GM18520 (cell line): ENCODE measurements around the gene ELMO1.

Experiments
- ATAC-seq: cut with Tn5 transposase; IDR thresholded peaks from one replicate; pipeline ENCODE4 v1.9.1; 2021; ENCODE audit not compliant: unreplicated experiment

Gene ELMO1

DNA sequence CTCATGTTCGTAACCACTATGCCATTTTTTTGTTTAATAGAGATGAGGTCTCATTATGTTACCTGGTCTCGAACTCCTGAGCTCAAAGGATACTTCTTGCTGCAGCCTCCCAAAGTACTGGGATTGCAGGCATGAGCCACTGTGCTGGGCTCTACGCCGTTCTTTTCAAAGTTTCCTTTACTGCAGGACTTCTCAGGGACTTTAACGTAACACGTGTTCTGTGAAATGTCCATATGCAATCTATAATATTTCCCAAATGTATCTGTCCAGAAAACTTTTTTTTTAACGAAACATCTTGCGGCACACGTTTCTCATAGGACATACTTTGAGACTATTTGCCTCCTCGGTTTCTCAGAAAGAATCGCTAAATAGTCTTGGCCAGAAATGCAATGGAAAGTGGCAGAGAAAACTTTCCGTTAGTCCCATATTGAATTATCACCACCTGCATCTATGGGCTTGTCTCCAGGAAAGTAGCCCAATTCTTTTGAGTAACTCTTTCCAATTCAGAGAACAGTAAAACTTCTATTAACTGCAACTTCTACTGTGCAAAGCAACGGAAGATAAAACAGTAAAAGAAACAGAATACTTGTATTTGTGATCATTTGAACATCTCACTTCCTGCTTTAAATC is 96.3 kb downstream of the ELMO1 start:
- no peak for ATAC-seq

DNA sequence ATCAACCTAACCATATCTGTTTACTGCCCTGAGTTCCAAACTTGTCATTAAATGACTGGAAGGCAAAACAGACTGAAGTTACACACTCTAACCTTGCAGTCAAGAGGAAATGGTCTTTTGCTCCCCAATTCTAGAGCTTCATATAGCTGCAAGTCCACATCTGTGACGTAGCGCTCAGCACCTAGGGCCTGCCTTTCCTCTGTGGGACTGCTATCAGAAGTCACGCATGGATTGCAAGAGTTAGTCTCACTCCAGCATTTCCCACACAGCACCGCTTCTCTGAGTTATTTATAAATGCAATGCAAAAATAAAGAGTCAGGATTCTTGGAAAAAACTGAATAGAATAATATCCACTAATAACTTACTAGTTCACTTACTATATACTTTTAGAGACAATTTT is 96.9 kb downstream of the ELMO1 start:
- no peak for ATAC-seq

DNA sequence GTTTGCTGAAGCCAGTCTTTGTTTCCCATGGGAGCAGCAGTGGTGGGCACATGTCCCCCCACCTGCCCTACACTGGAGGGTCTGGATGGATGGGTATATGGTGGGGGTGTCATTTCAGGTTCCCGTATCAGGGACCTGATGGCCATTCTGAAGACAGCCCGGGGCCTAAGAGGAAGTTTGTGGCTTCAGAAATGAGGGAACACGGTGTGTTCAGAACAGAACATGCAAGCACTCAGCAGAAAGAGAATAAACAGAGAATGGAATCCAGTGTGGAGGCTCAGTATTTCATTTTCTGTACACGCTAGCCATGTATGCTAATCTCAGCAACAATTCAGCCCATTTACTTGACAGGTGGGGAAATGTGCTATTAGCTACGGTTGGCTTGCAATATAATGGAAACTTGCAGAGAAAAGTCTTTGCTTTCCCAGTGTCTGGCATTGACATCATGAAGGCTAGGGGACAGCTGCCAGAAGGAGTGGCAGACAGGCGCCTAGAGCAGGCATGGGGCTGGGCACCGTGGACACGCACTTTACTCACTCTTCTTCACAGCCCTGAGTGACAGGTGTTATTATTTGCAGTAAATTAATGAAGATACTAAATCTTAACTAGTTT is 98.6 kb downstream of the ELMO1 start:
- ATAC-seq = peak; percentile 27

DNA sequence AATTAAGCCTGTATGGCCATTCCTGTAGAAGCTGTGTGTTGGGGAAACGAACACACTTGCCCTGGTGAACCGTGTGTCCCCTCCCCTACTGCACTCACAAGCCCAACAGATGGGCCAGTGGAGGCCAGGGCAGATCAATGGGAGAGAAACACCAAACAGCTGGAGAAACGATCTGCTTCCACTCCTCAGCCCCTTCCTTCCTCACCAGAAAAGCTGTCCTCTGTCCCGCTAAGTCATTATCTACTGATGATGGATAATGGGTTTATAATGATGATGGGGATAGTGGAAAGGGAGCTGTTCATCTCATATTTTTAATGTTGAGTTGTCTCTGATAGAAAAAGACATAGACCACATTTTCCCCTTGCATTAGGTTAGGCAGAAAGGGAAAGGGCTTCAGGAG is 99.7 kb downstream of the ELMO1 start:
- no peak for ATAC-seq

DNA sequence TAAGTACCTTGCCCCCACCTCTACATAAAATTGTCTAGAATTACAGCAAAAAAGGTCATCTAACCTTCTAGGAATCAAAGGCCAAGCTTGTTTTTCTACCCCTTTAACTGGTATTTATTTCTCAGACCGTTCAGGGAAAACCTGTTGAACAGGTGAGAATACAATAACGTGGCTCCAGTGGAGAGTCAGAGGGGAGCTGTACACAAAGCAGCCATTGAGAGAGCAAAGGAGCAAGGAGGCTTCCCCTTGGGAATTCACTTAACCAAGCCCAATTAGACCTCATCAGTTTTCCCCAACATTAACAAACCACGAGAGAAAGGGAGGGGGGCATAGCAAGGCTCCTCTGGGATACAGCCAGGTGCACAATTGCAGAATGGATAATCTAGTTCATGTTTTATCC is 101.9 kb downstream of the ELMO1 start:
- no peak for ATAC-seq

DNA sequence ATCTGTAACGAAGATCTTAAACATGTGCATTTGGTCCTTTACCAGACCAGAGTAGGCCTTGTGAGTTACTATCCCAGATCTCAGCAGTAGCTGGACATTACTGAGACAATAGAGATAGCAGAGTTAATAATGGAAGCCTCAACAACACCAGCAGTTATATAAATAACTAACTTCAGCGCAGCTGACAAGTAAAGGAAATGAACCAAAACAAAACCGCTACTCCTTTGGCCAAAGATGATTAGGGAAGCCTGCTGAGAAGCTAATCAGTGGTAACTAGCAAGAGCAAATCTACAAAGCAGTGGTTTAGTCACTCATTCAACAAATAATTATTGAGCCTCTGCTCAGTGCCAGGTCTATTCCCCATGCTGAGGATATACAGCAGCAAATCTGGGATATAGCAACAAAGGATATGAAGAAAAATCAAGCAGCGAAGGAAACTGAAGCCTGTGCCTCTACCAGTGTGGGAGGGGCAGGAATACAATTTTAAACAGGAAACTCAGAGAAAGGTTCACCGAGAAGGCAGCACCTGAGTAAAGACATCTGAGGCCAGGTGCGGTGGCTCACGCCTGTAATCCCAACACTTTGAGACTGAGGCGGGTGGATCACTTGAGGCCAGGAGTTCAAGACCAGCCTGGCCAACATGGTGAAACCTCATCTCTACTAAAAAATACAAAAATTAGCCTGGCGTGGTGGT is 103.6 kb downstream of the ELMO1 start:
- ATAC-seq = no peak

DNA sequence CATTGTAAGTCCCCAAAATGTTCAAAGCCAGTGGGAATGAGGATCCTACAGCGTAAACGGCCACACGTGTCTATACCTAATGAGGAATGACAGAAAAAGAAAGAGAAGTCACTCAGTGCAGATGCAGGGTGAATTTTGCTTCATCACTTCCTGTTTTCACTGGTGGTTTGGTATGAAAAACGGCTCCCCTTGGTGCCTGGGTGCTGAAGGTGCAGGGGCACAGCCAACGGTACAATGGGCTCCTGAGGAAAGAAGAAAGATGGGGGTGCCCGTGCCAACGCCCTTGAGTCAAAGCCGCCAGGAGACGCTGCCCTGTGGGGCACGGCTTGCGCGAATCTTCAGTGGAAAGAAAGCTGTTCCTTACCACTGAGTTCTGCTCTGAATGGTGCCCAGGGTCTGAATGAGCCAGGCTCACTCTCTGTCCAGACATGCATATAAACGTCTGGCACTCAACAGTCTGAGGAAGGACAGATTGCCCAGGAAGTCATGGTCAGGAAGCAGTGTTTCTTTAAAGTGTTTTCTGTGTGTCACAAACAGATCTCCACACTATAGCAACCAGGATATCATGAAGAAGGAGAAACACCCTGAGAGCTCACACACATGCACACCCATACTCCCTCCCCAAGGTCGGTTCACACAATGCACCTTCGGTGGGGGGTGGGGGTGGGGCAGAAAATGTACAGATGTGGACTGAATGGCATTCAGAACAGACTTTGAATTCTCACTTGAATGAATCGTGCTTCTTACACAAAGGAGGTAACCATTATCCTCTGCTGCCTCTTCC is 105.8 kb downstream of the ELMO1 start:
- peak; percentile 59 for ATAC-seq

DNA sequence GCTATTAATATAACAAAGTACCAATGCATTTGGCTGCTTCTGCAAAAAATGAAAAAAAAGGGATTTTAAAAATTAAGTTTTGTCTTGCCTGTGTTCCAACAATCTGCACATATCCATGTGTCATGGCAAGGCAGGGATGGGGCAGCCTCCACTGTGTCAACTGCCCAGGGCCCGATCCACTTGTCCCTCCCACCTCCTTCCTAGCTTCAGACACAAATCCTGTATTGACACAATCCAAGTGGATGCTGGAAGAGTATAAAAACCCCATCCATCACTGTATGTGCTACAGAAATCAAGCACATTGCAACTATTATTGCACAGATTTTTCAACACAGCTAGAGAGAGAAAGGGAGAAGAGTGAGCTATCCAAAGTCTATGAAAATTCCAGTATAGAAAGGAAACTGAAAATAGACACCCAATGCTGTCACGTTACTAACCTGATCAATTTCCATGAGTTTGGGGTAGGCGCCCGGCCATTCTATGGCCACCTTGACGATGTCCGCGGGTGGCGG is 106.4 kb downstream of the ELMO1 start:
- ATAC-seq = no peak

DNA sequence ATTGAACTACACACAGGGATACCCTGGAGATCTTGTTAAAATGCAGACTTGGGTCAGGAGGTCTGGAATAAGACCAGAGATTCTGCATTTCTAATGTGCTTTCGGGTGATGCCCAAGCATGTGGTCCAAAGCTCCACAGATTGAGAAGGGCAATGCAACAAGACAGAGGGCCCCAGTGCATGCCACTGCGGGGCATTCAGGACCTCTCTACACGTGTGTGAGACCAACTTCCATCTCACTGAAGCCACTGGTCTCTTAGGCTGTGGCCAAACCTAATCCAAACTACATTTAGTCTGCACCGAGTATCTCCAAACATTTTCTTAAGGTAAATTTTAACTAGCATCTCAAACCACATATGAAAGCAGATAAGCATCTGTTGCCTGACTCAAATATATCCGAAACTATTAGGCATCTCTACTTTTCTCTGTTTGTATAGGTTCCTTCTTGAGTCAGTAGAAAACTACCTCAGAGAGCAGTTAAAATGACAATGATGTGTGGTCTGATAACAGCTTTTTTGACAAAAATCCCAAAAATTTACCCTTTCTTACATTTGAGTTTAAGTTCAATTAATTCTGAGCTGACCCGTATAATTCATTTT is 107.5 kb downstream of the ELMO1 start:
- peak; percentile 38 for ATAC-seq

DNA sequence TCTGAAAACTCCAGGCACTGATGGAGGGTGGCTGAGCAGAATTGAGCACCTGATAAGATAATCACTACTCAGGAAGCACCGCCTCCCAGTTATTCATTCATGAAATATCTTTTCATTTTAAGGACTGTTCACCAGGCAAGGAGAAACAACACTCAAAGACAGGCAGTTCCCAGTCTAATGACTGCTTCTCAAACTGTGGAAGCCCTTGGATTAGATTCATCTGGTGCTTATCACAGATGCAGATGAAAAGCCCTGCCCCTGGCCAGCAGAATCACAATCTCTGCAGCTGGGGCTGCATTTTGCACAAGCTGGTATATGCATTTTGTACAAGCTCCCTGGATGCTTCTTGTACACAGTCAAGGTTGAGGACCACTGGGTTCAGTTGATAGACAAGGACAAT is 109.7 kb downstream of the ELMO1 start:
- ATAC-seq = no peak

DNA sequence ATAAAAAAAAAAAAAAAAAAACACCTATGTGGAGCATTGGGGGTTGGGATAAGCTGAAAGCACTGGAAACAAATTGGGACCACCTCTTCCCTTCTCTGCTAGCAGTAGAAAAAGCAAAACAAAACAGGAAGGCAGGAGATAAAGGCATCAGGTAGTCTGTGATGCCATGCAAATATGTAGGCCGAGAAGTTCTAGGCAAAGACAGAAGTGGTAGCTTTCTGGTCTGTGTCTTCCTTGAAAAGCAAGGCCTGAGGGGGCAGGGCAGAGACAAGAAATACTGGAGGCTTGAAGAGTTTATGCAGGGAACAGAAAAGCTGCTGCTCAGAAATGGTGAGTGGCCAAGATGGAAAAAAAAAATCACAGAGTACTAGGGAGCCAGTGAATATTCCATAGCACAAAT is 111.1 kb downstream of the ELMO1 start:
- no peak for ATAC-seq

DNA sequence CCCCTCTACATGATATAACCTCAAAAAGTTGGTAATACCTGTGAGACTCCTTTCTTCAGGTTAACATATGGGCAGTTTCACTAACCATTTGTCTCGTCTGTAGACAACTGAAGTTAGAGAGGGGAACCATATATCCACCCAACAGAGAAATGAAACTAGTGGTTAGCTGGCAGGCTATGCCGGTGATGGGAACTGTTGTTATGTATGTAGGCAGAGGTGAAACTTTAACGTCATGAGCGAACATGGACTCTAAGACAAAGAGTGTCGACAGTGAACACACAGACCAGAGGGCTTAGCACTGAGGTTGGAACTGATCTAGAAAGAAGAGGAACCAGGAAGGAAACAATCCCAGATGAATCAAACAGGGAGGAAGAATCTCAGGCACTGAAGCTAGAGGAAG is 112.4 kb downstream of the ELMO1 start:
- peak; percentile 89 for ATAC-seq

DNA sequence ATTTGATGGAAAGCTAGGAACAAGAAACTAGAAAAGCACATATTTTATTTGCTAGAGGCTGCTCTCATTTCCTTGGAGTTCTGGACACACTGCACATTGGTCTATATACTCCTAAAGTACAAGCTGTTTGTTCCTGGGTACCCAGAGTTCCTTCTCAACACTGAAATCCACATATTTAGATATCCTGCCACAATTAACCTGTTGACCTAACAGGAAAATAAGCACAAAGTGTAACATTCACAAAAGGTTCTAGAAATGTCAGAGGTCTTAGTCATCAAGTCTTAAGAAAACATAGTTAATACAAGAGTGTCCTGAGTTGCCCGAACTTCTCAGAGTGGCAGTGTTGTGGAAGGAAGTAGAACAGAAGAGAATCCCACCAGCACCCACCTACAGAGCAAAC is 115.6 kb downstream of the ELMO1 start:
- ATAC-seq = no peak

DNA sequence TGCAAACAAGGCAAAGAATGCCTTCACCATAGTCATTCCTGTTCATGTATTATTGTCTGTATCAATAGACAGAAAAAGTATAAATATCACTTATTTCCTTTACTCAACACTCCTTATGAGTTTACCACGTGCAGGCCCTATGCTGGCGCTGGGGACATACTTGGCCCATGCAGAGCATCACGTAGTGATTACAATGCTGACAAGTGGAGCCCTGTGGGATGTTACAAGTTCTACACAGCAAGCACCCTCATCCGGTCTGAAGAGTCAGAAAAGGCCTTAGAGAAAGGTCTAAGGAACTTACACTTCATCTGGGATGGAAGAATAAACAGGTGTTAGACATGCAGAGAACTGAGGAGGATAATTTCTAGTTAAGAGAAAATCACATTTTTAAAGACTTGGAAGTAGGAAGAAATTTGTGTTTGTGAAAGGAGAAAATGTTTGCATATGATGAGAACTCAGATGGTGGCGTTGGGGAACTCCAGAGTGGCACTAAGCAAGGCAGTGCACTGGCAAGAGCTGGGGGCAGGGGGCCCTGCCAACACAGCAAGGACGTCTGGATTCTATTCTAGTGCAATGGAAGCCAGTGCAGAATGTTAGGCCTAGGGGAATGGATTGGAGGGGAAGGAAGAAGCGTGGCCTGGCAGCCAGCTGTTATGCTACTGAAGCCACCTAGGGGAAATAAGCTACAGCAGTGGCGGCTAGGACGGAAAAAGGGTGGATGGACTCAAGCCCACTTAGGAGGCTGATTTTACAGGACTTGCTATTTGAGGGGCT is 116.2 kb downstream of the ELMO1 start:
- ATAC-seq = no peak

DNA sequence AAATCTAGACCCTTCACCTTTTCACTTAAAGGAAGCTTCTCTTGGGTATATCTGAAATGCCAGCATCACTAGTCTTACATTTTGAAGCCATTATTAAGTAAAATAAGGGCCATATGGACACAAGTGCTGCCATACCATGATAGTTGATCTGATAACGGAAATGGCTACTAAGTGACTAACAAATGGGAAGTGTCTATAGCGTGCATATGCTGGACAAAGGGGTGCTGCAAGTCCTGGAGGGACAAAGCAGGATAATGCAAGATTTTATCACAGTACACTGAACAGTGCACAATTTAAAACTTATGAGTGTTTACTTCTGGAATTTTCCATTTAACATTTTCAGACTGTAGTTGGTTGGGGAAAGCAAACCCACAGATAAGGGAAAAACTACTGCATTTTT is 117.9 kb downstream of the ELMO1 start:
- no peak for ATAC-seq

DNA sequence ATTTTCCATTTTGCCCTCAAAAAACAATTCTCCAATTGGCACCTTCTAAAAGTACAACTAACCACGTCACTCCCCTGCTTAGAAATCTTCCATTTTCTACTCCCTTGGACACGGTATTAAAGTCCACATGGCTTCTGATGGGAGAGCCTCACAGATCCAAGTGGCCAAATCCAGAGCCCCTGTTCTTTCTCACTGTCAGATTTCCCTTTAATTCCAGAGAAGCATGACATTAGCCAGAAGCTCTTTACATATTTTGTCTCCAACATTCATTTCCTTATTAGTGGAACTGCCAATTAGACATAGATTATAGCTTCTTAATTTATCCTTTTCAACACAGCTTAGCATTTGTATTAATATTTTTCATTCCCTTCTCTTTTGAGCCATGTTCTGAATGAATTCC is 118.7 kb downstream of the ELMO1 start:
- no peak for ATAC-seq

DNA sequence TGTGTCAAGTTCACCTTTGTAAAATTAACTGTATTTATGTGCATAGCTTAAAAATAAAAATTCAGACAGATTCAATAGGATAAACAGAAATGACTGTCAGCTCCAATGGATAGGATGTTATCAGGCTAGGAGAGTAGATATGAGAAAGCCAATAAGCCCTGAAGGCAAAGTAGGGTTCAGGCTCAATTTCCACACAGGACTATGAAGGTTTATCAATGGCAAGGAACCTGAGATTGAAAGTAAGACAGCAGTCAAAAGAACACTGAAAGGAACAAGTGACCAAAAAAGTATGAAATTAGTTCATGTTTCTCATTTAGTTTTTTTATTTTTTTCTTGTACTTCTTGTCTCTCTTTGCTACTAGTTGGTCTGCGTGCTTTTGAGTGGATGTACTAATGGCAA is 121.4 kb downstream of the ELMO1 start:
- no peak for ATAC-seq

DNA sequence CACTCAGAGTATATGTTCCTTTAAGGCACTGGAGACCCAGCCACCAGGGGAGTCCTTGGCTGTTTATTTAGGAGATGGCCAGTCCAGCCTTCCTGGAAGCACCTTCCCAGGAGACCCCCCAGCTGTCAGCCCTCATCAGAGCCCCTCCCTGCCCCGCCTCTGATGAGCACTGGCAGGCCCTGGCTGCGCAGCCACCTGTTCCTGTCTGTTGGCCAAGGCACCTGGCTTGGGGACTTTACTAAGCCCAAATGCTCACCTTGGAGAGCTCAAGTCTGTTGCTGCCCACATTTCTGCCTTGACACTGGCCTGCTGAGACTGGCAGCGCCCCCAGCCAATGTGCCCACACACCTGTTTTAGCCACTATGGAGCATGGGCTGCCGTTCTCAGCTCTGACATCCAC is 124.7 kb downstream of the ELMO1 start:
- no peak for ATAC-seq

DNA sequence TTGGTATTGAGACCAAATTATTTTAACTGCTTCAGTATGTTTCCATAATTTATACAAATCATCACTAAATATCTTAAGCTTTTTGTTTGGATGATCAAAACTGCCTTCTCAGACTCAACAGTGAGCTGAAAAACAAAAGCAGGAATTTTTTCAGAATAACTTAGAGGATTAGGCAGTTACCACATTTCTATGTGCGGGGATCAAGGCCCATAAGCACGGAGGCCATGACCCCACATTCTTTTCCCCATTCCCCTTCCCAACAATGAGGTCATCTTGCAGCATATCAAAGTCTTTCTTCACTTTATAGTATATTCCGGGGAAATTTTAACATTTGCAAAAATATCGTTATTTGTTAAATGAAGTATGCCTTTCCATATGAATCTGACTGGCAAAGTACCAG is 125.8 kb downstream of the ELMO1 start:
- no peak for ATAC-seq

DNA sequence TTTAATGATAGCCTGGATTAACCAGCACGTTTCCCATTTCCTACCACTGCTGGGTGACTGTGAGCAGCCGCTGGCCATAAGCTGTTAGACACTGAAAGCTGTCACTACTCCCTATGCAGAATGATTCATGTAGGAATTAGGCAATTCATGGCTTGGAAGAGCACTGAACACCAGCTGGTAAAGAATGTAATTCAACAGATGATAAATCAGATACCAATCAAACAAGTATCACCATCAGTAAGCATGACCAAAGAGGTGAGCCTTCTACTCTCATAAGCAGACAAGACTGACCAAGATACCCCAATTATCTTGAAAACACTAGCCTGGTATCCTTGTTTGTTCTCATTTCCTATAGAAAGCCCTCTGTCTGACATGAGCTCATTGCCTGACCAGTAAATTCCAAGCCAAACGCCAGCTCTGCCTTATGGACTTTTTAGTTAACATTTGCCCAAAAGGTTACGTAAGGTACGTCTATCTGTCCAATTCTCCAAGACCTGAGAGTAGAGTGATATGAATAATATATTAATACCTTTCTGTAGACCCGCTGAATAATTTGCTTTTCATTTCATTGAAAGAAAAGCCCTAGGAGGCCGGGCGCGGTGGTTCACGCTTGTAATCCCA is 127.7 kb downstream of the ELMO1 start:
- ATAC-seq = no peak
